GM18502 (cell line): ENCODE data around the gene CDCP1.
A peak's percentile ranks its signal among the peaks of the same experiment; 100 is the strongest.
"Not testable (repeated sequence)": the region's sequence is repeated elsewhere in the genome, so short reads cannot be mapped to it uniquely, and the experiment has no call there.

Experiments used
- ATAC-seq: cut with Tn5 transposase; IDR thresholded peaks from one replicate; pipeline ENCODE4 v1.9.1; 2021; ENCODE audit warnings: mild to moderate bottlenecking; ENCODE audit not compliant: unreplicated experiment, poor library complexity

CDCP1 gene

GRCh38 chr3:45171283-45171682 lies 25.1 kb upstream of the CDCP1 start:
- ATAC-seq = no peak

GRCh38 chr3:45170096-45170495 lies 23.9 kb upstream of the CDCP1 start:
- no peak for ATAC-seq

GRCh38 chr3:45169125-45169904 lies 23.1 kb upstream of the CDCP1 start:
- no peak for ATAC-seq

- no peak for ATAC-seq
Observed at GRCh38 chr3:45168451-45168850, 22.3 kb upstream of the CDCP1 start.

- ATAC-seq = peak; percentile 70
Observed at GRCh38 chr3:45167011-45167911, 21.1 kb upstream of the CDCP1 start.

- no peak for ATAC-seq
Observed at GRCh38 chr3:45166321-45166879, 20.2 kb upstream of the CDCP1 start.

GRCh38 chr3:45165497-45166283 lies 19.5 kb upstream of the CDCP1 start:
- ATAC-seq = no peak

GRCh38 chr3:45164056-45164455 lies 17.9 kb upstream of the CDCP1 start:
- no peak for ATAC-seq

- no peak for ATAC-seq
Observed at GRCh38 chr3:45163481-45163880, 17.3 kb upstream of the CDCP1 start.

- ATAC-seq = no peak
Observed at GRCh38 chr3:45154641-45155147, 8.5 kb upstream of the CDCP1 start.

- ATAC-seq = no peak
Observed at GRCh38 chr3:45153658-45154437, 7.7 kb upstream of the CDCP1 start.

GRCh38 chr3:45152307-45152706 lies 6.1 kb upstream of the CDCP1 start:
- no peak for ATAC-seq

- ATAC-seq = no peak
Observed at GRCh38 chr3:45151100-45151499, 4.9 kb upstream of the CDCP1 start.

GRCh38 chr3:45148921-45149320 lies 2.7 kb upstream of the CDCP1 start:
- no peak for ATAC-seq

GRCh38 chr3:45145223-45145622 lies 955 bp downstream of the CDCP1 start:
- ATAC-seq = no peak

- no peak for ATAC-seq
Observed at GRCh38 chr3:45143673-45144671, 2.2 kb downstream of the CDCP1 start.

GRCh38 chr3:45140770-45141155 lies 5.4 kb downstream of the CDCP1 start:
- ATAC-seq = not testable (repeated sequence)

- ATAC-seq = no peak
Observed at GRCh38 chr3:45140141-45140769, 5.9 kb downstream of the CDCP1 start.
